HUES6 (cell line): ENCODE data around the gene PARD3B.

ENCODE experiments used
- H3K27ac ChIP-seq: 2 replicates; pipeline ENCODE4 v1.7.0; 2013; ENCODE audit warnings: low read depth, mild to moderate bottlenecking, low read length, inconsistent platforms
- H3K27me3 ChIP-seq: 2 replicates; pipeline ENCODE4 v1.6.1; 2013; ENCODE audit warnings: low read length; ENCODE audit not compliant: control insufficient read depth, insufficient read depth
- H3K36me3 ChIP-seq: 2 replicates; pipeline ENCODE4 v1.6.1; 2013; ENCODE audit warnings: low read length; ENCODE audit not compliant: control insufficient read depth, insufficient read depth
- H3K4me1 ChIP-seq: 2 replicates; pipeline ENCODE4 v1.6.1; 2013; ENCODE audit warnings: low read length; ENCODE audit not compliant: control insufficient read depth, insufficient read depth
- H3K4me3 ChIP-seq: 2 replicates; pipeline ENCODE4 v1.5.1; 2013; ENCODE audit warnings: low read depth, low read length
- H3K9ac ChIP-seq: one replicate; pipeline ENCODE4 v1.6.1; 2013; ENCODE audit warnings: mild to moderate bottlenecking, low read length
- H3K9me3 ChIP-seq: 2 replicates; pipeline ENCODE4 v1.6.1; 2013; ENCODE audit warnings: low read depth, low read length; ENCODE audit not compliant: control insufficient read depth, insufficient read depth

The PARD3B gene

DNA sequence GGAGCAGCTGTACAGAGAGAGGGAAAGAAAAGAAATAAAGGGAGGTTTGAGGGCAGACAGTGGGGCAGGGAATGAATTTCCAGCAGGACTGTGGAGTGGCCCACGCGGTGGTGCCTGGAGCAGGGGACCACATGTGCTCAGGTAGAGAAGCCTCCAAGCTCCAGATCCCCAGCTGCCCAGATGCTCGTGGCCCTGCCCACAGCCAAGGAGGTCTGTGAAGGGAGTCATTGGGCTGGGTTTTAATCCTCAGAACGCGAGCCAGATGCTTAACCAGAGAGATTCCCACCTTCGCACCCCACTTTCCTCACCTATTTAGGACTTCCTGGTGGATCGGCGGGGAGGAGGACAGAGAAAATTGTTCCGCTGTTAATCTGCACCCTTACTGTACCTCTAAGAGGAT is 369.4 kb downstream of the PARD3B start:
- H3K4me1 ChIP-seq, result 0 out of 2 replicates have a peak, but pooled peaks cover 5% of the 10 kb centered on the region
- no peak overlapping the region for H3K27ac ChIP-seq
- H3K9ac ChIP-seq, result no peak overlapping the region
- no peaks in the 10 kb centered on the region for H3K9me3 ChIP-seq
- no peak overlapping the region for H3K4me3 ChIP-seq
- H3K36me3 ChIP-seq, result no peaks in the 10 kb centered on the region
- H3K27me3 ChIP-seq, result no peaks in the 10 kb centered on the region

DNA sequence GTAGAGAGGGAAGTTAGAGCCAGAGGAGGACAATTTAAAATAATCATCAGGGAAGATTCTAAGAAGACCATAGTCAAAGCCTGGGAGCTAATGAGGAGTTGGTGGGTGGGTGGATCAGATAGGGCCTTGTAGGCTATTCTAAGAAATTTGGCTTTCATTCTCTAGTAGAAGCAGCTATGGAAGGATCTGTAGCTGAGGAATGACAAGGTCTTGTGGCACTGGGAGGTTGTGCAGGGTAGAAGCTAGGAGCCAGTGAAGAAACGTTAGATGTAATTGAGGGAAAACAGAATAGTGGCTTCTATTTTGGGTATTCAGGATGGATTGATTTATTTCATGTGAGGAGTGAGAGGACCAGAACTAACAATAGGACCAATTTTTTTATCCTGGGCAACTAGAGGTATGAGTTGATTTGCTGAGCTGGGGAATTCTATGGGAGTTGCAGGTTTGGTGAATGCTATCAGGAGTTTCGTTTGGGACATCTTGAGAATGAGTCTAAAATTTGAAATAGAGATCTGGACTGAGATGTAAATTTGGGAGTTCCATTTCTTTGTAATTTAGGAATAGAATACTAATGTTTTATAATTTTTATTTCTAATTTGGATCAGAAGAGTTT is 371.9 kb downstream of the PARD3B start:
- no peak overlapping the region for H3K9ac ChIP-seq
- H3K27me3 ChIP-seq, result no peaks in the 10 kb centered on the region
- H3K4me1 ChIP-seq, result 0 out of 2 replicates have a peak, but pooled peaks cover 5% of the 10 kb centered on the region
- H3K4me3 ChIP-seq, result no peak overlapping the region
- no peak overlapping the region for H3K27ac ChIP-seq
- H3K9me3 ChIP-seq, result no peaks in the 10 kb centered on the region
- no peaks in the 10 kb centered on the region for H3K36me3 ChIP-seq

DNA sequence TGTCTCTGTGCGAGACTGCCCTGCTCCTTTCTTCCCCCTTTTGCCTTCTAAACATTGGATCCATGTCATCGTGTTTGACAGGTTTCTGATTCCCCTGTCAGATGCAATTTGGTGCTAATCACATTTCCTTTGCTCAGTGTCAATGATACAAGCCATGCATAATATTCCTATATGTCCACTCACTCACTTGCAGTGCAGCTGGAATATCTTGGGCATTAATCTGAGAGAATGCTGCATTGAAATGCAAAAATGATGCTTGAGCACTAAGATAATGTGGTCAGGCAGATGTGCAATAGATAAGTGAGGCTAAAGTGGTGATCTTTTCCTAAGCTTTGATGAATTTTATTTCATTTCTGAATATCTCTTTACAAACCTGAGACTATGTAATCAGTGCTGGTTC is 375.5 kb downstream of the PARD3B start:
- H3K27me3 ChIP-seq, result no peaks in the 10 kb centered on the region

DNA sequence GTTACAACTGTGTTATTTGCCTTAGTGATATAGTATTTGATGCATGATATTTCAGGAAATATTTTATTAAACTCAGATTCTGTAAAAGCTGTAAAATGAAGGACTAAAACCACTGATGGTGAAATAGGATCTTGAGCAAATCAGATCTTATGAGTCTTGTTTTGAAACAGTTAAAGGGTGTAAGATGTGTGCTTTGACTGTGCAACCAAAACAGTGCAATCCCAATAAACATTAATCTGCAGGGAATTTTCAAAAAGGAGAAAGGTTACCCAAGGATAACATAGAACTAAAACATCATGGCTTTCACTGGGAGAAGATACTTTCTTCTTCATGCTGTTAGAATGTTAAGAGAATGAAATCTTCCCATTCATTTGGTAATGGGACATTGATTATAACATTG is 378.7 kb downstream of the PARD3B start:
- Histone ChIP-seq H3K9ac (no peak overlapping the region), H3K36me3 (no peaks in the 10 kb centered on the region), H3K4me1 (no peaks in the 10 kb centered on the region), H3K27ac (no peak overlapping the region), H3K4me3 (no peak overlapping the region), H3K27me3 (no peaks in the 10 kb centered on the region), H3K9me3 (no peaks in the 10 kb centered on the region)

More for the DNA sequence above, 375.5 kb downstream of the PARD3B start:
- no peaks in the 10 kb centered on the region for H3K4me1 ChIP-seq
- no peak overlapping the region for H3K27ac ChIP-seq
- no peak overlapping the region for H3K9ac ChIP-seq
- no peak overlapping the region for H3K4me3 ChIP-seq
- H3K9me3 ChIP-seq, result no peaks in the 10 kb centered on the region
- H3K36me3 ChIP-seq, result no peaks in the 10 kb centered on the region

DNA sequence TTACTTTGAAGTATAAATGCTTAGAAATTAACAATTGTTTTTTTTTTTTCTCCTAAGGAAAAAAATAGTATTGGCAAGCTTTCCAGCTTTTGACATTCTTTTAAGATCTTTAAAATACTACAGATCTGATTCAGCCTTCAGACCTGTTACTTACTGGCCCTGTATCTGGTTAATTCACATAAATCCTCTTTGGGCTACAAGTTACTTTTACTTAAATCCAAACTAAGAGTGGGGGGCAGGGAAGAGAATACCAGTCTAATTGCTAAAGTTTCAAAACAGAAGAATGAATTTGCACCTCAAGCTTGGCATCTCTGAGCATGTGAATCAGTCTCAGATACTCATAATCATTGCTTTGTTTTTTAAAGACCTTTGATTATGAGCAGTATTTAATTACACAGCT is 386.3 kb downstream of the PARD3B start:
- Histone ChIP-seq H3K27ac (no peak overlapping the region), H3K27me3 (no peaks in the 10 kb centered on the region), H3K9ac (no peak overlapping the region), H3K4me3 (no peak overlapping the region), H3K4me1 (no peaks in the 10 kb centered on the region), H3K9me3 (no peaks in the 10 kb centered on the region), H3K36me3 (no peaks in the 10 kb centered on the region)

DNA sequence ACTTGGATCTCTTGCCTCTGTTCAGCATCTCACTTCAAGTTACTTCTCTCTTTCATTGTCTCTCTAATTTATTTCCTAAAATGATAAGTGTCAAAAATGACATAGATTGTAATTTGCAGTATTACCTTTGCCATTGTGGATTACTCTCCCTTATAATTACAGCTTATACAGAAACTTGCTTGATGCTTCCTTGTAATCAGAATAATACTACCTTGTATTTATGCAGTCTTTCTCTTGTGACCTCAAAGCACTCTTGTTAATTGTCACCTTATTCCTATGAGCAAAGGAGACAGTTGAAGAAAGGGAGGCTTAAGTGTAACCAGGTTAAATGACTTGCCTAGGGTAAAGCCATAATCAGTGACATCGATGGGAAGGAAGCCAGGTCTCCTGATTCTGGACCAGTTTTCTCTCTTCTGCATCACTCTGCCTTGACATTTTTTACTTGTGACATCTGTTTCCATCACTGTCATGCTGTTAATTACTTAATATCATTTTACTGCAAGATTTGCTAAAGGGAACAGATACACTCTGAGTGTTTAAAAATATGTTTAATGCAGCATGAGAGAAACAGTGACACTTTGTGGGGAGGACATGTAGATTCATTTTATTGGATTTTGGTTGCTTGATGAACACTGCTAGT is 388.6 kb downstream of the PARD3B start:
- no peaks in the 10 kb centered on the region for H3K9me3 ChIP-seq
- no peaks in the 10 kb centered on the region for H3K4me1 ChIP-seq
- no peak overlapping the region for H3K4me3 ChIP-seq
- no peak overlapping the region for H3K9ac ChIP-seq
- H3K36me3 ChIP-seq, result no peaks in the 10 kb centered on the region
- H3K27me3 ChIP-seq, result no peaks in the 10 kb centered on the region
- H3K27ac ChIP-seq, result no peak overlapping the region

DNA sequence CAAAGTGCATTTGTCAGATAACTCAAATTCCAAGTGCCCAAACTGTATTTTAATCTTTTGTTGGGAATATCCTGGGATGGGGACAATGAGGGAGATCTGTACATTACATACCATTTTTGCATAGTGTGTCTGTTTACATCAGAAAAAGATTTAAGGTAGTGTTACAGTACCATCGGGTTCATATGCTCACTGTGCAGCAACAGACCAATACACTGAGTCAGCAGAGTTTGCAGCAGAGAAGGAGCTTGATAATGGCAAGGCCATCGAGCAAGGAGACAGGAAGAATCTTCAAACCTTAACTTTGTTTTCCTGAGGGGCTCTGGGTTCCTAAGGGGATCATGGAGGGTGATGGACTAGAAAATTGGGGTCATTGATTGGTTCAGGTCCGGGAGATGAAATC is 399.7 kb downstream of the PARD3B start:
- Histone ChIP-seq H3K9me3 (peaks cover 11% of the 10 kb centered on the region; the same call in 1 of the 2 replicates), H3K36me3 (no peaks in the 10 kb centered on the region), H3K4me1 (no peaks in the 10 kb centered on the region), H3K27ac (no peak overlapping the region), H3K27me3 (no peaks in the 10 kb centered on the region), H3K4me3 (no peak overlapping the region), H3K9ac (no peak overlapping the region)

DNA sequence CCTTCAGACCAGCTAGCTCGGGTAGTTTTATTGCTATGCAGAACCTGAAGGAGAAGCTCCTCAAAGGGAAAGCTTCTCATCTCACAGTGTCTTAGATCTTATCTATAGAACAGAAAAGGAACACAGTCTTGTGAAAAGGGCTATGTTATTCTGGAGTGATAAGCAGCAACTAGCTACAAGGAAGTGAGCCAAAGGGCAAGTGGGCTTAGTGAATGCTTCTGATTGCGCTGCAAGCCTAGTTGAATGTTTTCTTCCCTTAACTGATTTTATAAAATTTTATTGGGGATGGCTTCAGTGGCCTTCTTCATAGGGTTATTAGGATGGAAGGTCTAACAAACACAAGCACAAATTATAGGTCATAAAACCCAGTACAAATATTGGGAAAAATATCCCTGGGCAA is 400.1 kb downstream of the PARD3B start:
- no peak overlapping the region for H3K9ac ChIP-seq
- H3K4me3 ChIP-seq, result no peak overlapping the region
- H3K27ac ChIP-seq, result no peak overlapping the region
- peaks cover 11% of the 10 kb centered on the region; the same call in 1 of the 2 replicates for H3K9me3 ChIP-seq
- no peaks in the 10 kb centered on the region for H3K4me1 ChIP-seq
- H3K27me3 ChIP-seq, result no peaks in the 10 kb centered on the region
- no peaks in the 10 kb centered on the region for H3K36me3 ChIP-seq

DNA sequence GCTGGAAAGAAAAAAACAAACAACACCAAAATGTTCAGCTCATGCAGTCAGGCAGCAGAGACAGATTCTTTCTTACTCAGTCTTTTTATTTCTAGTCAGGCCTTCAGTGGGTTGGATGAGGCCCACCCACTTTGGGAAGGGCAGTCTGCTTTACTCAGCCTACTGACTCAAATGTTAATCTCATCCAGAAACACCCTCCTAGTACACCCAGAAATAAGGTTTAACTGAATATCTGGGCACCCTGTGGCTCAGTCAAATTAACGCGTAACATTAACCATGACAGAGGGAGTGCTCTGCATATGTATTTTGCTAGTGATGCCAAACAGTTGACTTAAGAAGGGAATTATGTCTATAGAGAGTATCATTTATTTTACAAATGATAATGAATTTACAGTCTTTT is 401.6 kb downstream of the PARD3B start:
- Histone ChIP-seq H3K27me3 (no peaks in the 10 kb centered on the region), H3K9me3 (peaks cover 11% of the 10 kb centered on the region; the same call in 1 of the 2 replicates), H3K36me3 (no peaks in the 10 kb centered on the region), H3K27ac (no peak overlapping the region), H3K4me3 (no peak overlapping the region), H3K9ac (no peak overlapping the region), H3K4me1 (no peaks in the 10 kb centered on the region)

DNA sequence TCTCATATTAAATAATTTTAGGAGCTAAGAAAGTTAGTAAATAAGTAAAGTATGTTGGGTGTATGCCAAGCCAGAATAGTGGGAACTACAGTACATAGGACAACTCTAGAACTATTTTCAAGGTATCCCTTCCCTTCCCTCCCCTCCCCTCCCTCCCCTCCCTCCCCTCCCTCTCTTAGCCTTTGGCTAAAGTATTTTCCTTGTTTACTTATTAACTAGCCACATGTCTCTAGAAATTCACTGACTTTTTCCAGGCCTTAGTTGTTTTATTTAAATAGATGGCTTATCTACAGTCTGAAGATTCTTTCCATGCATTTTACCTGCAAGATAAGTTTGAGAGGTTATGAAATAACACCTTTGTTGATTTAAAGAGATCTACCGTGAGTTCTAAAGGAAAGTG is 402.1 kb downstream of the PARD3B start:
- Histone ChIP-seq H3K9ac (no peak overlapping the region), H3K27ac (no peak overlapping the region), H3K4me1 (no peaks in the 10 kb centered on the region), H3K4me3 (no peak overlapping the region), H3K27me3 (no peaks in the 10 kb centered on the region), H3K9me3 (peaks cover 11% of the 10 kb centered on the region; the same call in 1 of the 2 replicates), H3K36me3 (no peaks in the 10 kb centered on the region)

DNA sequence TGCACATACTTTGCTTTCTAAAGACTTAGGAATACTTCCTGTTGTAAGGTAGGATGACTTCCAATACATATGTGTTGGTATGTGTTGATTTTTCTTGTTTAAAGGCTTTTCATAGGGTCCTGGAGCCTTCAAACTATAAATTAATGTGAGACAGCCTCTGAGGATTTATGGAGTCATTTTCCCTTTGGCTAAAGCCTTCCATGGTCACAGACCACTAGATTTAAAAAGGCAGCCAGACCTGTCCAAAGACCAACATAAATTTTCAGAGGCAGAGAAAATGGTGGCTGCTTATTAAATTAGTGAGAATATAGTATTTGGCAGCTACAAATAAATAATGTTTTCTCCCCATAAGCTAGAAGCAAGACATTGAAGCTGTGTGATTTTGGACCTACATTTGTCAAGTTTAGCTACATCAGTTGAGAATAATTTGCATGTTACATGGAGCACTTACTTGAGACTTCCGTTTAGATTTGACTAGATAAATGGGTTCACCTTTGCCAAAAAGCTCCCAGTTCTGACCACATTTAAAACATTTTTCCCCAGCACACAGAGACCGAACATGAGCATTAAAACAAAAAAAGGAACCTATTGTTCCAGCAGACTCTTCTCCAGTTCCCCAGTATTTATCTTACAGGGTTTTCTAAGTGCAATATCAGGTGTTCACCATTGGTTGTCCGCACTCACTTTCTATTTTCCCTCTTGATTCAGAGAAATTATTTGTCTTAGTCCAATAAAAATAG is 402.9 kb downstream of the PARD3B start:
- Histone ChIP-seq H3K27me3 (no peaks in the 10 kb centered on the region), H3K4me1 (no peaks in the 10 kb centered on the region), H3K36me3 (no peaks in the 10 kb centered on the region), H3K9ac (no peak overlapping the region), H3K9me3 (peaks cover 11% of the 10 kb centered on the region; the same call in 1 of the 2 replicates), H3K4me3 (no peak overlapping the region), H3K27ac (no peak overlapping the region)
